GM21717 (cell line): ENCODE measurements around the gene IFNA4.
"Not testable (repeated sequence)": the region's sequence is repeated elsewhere in the genome, so short reads cannot be mapped to it uniquely, and the experiment has no call there.

Experiments
- ATAC-seq: cut with Tn5 transposase; IDR thresholded peaks from one replicate; pipeline ENCODE4 v1.9.1; 2021; ENCODE audit warnings: mild to moderate bottlenecking, moderate library complexity; ENCODE audit not compliant: unreplicated experiment

Gene IFNA4

GRCh38 chr9:21166560-21166959 is 20.8 kb downstream of the IFNA4 start, which contains the start of gene IFNA21:
Gene IFNA21, minus strand, starts transcription at chr9:21166660. Its CDS starts 48 bp downstream, at chr9:21166612.
- ATAC-seq: not testable (repeated sequence)

- ATAC-seq: no peak
Observed at GRCh38 chr9:21165516-21165915, 21.9 kb downstream of the IFNA4 start.

DNA sequence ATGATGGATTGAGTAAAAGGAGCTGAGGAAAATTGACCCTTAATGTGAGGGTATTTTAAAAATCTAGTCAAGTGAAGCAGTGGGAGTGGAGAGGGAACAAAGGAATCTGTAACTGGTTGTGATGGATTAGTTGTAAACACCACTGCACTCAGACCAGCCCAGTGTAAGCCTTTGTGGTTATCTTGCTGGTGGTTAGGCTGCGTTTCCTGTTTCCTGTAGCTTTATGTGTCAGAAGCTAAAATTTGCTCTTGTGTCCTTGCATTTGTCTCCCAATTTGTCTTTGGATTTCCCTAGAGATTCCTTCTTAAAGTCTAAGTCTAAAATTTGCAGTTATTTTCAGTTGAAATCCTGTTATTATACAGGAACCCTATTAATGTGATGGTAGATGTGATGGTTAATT is 27.2 kb downstream of the IFNA4 start:
- ATAC-seq: peak; percentile 84

DNA sequence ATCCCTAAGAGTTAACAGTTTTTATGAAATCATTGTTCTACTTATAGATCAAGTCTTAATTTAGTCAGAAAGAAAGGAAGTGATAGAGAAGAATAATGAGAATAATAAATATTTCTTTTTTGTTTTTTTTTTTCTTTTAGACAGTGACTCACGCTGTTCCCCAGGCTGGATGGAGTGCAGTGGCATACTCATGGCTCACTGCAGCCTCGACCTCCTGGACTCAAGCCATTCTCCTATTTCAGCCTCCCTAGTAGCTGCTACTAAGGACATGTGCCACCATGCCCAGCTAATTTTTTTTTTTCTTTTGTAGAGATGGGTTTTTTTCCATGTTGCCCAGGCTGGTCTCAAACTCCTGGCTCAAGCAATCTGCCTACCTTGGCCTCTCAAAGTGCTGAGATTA is 31.9 kb downstream of the IFNA4 start:
- ATAC-seq: no peak

- ATAC-seq: peak; percentile 95
Observed at GRCh38 chr9:21154018-21154608, 33.3 kb downstream of the IFNA4 start.

GRCh38 chr9:21153336-21154017 is 33.9 kb downstream of the IFNA4 start:
- peak; percentile 29 for ATAC-seq

- no peak for ATAC-seq
Observed at GRCh38 chr9:21144603-21145002, 42.8 kb downstream of the IFNA4 start.

- ATAC-seq: peak; percentile 78
Observed at GRCh38 chr9:21141427-21141882, 45.9 kb downstream of the IFNA4 start, which contains the start of gene IFNW1. Gene IFNW1, minus strand, starts transcription at chr9:21141832. Its CDS starts 262 bp downstream, at chr9:21141570.

- ATAC-seq: no peak
Observed at GRCh38 chr9:21137020-21137419, 50.4 kb downstream of the IFNA4 start.
